Lower leg skin (tissue), 4 donors: ENCODE measurements around the gene ROBO1. TPM values are rescaled to one million over a fixed set of nuclear protein-coding genes. Genes with fewer than 3 reads are reported as not detected.
"Not testable (repeated sequence)": the region's sequence is repeated elsewhere in the genome, so short reads cannot be mapped to it uniquely, and the experiment has no call there.

Experiments used
- DNase-seq, 2 donors: peaks; one replicate each; pipeline ENCODE4 v3.0.0-alpha.2; 2019; ENCODE audit warnings: low spot score in 2 of 2
- H3K4me3 ChIP-seq: fragments of 200-600 bp; sonication (generic); 2 replicates; pipeline ENCODE4 v1.5.1; 2017; ENCODE audit warnings: mild to moderate bottlenecking, low read depth; ENCODE audit not compliant: poor library complexity, severe bottlenecking
- POLR2A ChIP-seq, 2 donors: fragments of 450-650 bp; IDR thresholded peaks; one replicate each; pipeline ENCODE4 v1.6.1; 2016 to 2017; ENCODE audit warnings: antibody characterized with exemption in 2 of 2, mild to moderate bottlenecking in 1 of 2, moderate library complexity in 1 of 2
- WGBS, 2 donors: methylation state at CpG; one replicate each; pipeline ENCODE4 v1.1.5; 2018; 5-methylcytosine and 5-hydroxymethylcytosine counted together
- intact Hi-C: fragments of 100-400 bp; cut with DNase I; formaldehyde crosslinking; loops from one replicate; pipeline ENCODE4 v1.15.0; 2023; ENCODE audit warnings: low total_unique reads
- total RNA-seq, 4 donors: library from RNA; depleted of rRNA; stranded (reverse); fragments of >200 nt; gene quantifications; one replicate each; pipeline ENCODE4 v1.1.0, GENCODE V29; 2016
- TF ChIP-seq, protein P1 (sequence below), 3 donors: fragments of 450-650 bp; IDR thresholded peaks; one replicate each; pipeline ENCODE4 v1.5.1; 2016; ENCODE audit warnings: antibody characterized with exemption in 3 of 3, mild to moderate bottlenecking in 3 of 3, moderate library complexity in 2 of 3

The ROBO1 gene
- total RNA-seq, 4 donors from 2014 or later = 26.3 to 60.0 (median 51.0) TPM

DNA sequence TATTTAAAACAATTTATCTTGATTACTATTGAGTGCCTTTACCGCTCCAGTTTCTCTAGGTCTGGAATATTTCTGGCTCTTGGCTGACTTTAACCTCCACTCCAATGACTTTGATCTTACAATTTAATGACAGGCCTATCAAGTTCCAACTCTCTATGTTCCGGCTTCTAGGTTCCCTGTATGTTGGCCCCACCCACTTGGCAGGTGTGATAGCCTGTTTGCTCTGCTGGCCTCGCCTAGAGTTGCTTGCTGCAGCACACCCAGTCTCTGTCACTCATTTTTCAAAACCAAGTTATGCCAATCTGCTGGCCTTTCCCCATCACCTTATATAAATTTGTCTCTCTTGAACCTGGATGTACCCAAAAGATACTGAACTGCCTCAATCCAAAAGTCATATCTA lies 428.0 kb downstream of the ROBO1 start:
- WGBS, 2 donors = 41 to 57% methylated on average over 3 of the region's 3 CpGs
- TF ChIP-seq POLR2A (IDR thresholded peaks at IDR 0.05) = no peak
- TF ChIP-seq, protein P1, sequence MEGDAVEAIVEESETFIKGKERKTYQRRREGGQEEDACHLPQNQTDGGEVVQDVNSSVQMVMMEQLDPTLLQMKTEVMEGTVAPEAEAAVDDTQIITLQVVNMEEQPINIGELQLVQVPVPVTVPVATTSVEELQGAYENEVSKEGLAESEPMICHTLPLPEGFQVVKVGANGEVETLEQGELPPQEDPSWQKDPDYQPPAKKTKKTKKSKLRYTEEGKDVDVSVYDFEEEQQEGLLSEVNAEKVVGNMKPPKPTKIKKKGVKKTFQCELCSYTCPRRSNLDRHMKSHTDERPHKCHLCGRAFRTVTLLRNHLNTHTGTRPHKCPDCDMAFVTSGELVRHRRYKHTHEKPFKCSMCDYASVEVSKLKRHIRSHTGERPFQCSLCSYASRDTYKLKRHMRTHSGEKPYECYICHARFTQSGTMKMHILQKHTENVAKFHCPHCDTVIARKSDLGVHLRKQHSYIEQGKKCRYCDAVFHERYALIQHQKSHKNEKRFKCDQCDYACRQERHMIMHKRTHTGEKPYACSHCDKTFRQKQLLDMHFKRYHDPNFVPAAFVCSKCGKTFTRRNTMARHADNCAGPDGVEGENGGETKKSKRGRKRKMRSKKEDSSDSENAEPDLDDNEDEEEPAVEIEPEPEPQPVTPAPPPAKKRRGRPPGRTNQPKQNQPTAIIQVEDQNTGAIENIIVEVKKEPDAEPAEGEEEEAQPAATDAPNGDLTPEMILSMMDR (IDR thresholded peaks at IDR 0.05) = no peak
- peak in 1 of 2 donors; percentile 44 for DNase-seq
- H3K4me3 ChIP-seq = no peak overlapping the region
- intact Hi-C loops = no loop called here

DNA sequence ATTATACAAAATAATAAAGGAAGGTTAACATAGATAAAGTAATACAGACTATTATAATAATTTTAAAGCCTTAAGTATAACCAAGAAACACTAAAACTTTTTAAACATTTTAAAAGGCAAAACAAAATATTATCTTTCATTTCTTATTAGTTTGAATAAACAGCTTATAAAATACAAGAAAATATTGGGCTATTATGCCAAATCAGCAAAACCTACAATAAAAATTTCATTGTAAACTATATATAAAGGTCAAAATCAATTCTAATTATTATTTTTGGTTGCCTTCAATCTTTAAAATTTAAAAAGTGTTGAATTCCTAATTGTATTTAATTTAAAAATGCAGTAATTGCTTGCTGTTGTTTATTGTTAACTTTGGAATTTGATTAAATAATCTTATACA lies 430.0 kb downstream of the ROBO1 start:
- no peak overlapping the region for H3K4me3 ChIP-seq
- TF ChIP-seq, protein P1 (IDR thresholded peaks at IDR 0.05) = no peak
- TF ChIP-seq POLR2A (IDR thresholded peaks at IDR 0.05) = no peak
- no peak for DNase-seq
- intact Hi-C loops = no loop called here

DNA sequence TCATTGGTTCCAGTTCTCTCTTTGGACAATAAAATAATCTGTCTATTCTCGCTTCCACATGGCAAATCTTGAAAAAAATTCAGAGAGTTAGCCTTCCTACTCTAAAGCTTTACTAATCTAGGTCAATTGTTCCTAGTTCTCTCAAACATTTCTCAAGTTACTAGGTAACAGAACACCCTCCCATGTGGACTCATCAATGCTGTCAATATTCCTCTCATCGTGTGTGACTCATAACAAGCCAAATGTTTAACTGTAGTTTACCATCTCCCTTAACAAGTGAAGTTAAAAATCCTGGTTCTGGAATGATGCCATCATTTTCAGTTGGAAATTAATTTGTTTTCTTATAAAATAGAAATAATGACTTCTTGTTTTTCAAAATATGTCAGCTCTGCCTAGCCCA lies 438.6 kb downstream of the ROBO1 start:
- intact Hi-C loops = no loop called here
- DNase-seq = no peak
- WGBS, 2 donors = 49 to 50% methylated on average over 2 of the region's 2 CpGs
- TF ChIP-seq, protein P1 (IDR thresholded peaks at IDR 0.05) = no peak
- TF ChIP-seq POLR2A (IDR thresholded peaks at IDR 0.05) = no peak
- no peak overlapping the region for H3K4me3 ChIP-seq

DNA sequence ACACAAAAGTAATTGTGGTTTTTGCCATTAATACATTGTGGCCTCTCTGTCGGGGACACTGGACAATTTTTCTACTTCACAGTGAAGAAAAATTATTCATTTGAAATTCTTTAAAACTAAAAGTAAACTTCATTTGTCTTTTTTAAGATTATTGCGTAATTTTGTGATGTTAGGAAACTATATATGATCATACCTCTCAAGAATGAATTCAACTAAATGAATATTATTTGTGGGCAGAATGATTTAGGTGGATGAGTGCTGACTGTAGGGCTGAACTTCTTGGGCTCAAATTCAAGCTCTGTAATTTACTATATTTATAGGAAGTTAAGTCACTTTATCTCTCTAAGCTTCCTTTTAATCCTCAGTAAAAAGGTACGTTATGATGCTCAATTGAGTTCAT lies 441.2 kb downstream of the ROBO1 start:
- WGBS, 2 donors = 94 to 95% methylated on average over 3 of the region's 3 CpGs
- intact Hi-C loops = no loop called here
- no peak overlapping the region for H3K4me3 ChIP-seq
- DNase-seq = no peak
- TF ChIP-seq POLR2A (IDR thresholded peaks at IDR 0.05) = no peak
- TF ChIP-seq, protein P1 (IDR thresholded peaks at IDR 0.05) = no peak

DNA sequence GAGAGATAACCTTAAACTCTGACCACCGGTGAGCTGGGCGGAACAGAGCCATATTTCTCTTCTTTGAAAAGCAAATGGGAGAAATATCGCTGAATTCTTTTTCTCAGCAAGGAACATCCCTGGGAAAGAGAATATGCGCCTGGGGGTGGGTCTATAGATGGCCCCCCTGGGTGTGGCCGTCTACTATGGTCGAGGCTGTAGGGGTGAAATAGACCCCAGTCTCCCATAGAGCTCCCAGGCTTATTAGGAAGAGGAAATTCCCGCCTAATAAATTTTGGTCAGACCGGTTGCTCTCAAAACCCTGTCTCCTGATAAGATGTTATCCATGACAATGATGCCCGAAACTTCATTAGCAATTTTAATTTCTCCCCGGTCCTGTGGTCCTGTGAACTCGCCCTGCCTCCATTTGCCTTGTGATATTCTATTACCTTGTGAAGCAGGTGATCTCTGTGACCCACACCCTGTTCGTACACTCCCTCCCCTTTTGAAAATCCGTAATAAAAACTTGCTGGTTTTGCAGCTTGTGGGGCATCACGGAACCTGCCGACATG lies 441.9 kb downstream of the ROBO1 start:
- H3K4me3 ChIP-seq, intact Hi-C loops, DNase-seq: not testable (repeated sequence)
- WGBS, 2 donors = 86 to 90% methylated on average over 15 of the region's 15 CpGs

DNA sequence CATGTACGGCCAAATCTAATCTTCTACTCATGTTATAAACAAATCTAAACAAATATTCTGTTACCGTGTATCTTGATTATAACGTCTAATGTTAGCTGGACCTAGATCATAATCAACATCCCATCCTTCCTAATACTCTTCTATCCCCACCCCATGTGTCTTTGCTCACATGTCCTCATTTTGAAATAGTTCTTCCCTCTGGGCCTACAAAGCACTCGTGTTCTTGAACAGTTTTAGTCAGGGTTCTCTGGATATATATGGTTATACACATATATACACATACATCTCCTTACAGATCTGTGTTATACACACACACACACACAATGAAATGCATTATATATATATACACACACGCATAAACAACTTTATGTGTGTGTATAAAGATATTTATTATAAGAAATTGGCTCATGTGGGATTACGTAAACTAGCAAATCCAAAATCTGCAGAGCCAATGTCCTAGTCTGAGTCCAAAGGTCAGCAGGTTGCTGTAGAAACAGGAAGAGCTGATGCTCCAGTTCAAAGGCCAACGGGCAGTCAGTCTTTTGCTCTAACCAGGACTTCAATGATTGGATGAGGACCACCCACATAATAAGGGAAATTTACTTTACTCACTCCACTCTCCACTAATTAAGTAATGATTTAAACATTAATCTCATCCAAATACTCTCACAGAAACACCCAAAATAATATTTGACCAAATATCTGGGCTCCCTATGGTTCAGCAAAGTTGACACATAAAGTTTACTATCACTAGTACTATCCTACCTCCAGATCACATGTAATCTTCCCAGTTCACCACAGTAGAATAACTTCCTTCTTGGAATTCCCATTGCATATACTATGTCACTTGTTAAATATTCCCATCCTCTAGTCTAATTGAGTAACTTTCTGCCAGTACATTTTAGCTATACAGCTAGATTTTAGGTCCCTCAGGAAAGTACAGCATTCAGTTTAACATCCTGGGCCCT lies 450.0 kb downstream of the ROBO1 start:
- TF ChIP-seq, protein P1 (IDR thresholded peaks at IDR 0.05) = no peak
- TF ChIP-seq POLR2A (IDR thresholded peaks at IDR 0.05) = no peak
- H3K4me3 ChIP-seq = no peak overlapping the region
- intact Hi-C loops = no loop called here
- no peak for DNase-seq
- 86 to 90% methylated on average over 7 of the region's 7 CpGs for WGBS, 2 donors
